Activated T-cell treated with anti-CD3 and anti-CD28 coated beads, Interleukin-2, amount 50 U/mL, for 24 hours (primary cell): ENCODE results near the gene IFNG.
"Not testable (repeated sequence)": the region's sequence is repeated elsewhere in the genome, so short reads cannot be mapped to it uniquely, and the experiment has no call there.

Experiments
- DNase-seq: peaks from one replicate; pipeline ENCODE4 v3.0.0-alpha.2; 2020
- H3K27ac Mint-ChIP-seq: 2 replicates; pipeline ENCODE4 v1.8.0; 2020; ENCODE audit warnings: mild to moderate bottlenecking, mixed read lengths
- H3K27me3 Mint-ChIP-seq: 2 replicates; pipeline ENCODE4 v1.8.0; 2020; ENCODE audit warnings: mixed read lengths
- H3K36me3 Mint-ChIP-seq: 2 replicates; pipeline ENCODE4 v1.8.0; 2020; ENCODE audit warnings: low read depth, mixed read lengths
- H3K4me1 Mint-ChIP-seq: 2 replicates; pipeline ENCODE4 v1.8.0; 2020; ENCODE audit warnings: low read depth, mixed read lengths
- H3K4me3 Mint-ChIP-seq: 2 replicates; pipeline ENCODE4 v1.8.0; 2020; ENCODE audit warnings: mild to moderate bottlenecking, moderate library complexity, mixed read lengths
- H3K9me3 Mint-ChIP-seq: 2 replicates; pipeline ENCODE4 v1.8.0; 2020; ENCODE audit warnings: mixed read lengths

IFNG gene

GRCh38 chr12:68177562-68177961, 18.0 kb upstream of the IFNG start:
- Mint-ChIP-seq H3K27me3 (no peaks in the 10 kb centered on the region), H3K9me3 (no peaks in the 10 kb centered on the region), H3K27ac (peak overlapping the region; percentile 34), H3K36me3 (no peaks in the 10 kb centered on the region), H3K4me1 (peaks cover 78% of the 10 kb centered on the region), H3K4me3 (no peak overlapping the region)
- no peak for DNase-seq

GRCh38 chr12:68176257-68176656, 16.7 kb upstream of the IFNG start:
- H3K4me1 Mint-ChIP-seq, result peaks cover 82% of the 10 kb centered on the region
- H3K27me3 Mint-ChIP-seq, result no peaks in the 10 kb centered on the region
- H3K27ac Mint-ChIP-seq, result peak overlapping the region; percentile 88
- H3K9me3 Mint-ChIP-seq, result no peaks in the 10 kb centered on the region
- H3K4me3 Mint-ChIP-seq, result no peak overlapping the region
- DNase-seq, result no peak
- H3K36me3 Mint-ChIP-seq, result no peaks in the 10 kb centered on the region

DNA sequence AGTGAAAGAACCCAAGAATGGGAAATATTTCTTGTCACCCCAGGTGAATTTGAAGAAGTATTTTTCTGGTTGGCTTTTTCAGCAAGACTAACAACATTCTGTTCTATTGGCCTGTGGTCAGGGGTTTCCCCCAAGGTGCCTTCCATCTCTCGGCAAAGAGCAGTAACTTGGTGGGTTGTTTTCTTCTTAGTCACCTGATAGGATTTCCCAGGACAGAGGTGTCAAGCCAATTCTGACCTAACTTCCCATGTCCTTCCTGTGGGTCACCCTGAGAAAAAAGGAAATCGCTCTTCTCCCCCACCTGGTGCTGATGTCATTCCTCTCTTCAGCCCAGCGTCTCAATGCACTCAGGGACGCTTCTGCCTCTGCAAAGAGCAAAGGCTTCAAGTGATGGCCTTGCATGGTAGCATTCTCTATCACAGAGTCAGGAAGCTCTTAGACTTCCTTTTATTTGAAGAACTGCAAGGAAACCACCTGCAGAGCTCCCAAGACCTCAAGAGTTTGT, 16.1 kb upstream of the IFNG start:
- Mint-ChIP-seq H3K4me3 (peak overlapping the region; percentile 58), H3K27me3 (no peaks in the 10 kb centered on the region), H3K4me1 (peaks cover 77% of the 10 kb centered on the region), H3K36me3 (no peaks in the 10 kb centered on the region), H3K9me3 (no peaks in the 10 kb centered on the region), H3K27ac (peak overlapping the region; percentile 88)
- peak; percentile 65 for DNase-seq

- not testable (repeated sequence) for DNase-seq, H3K4me3 Mint-ChIP-seq, H3K36me3 Mint-ChIP-seq, H3K27me3 Mint-ChIP-seq, H3K9me3 Mint-ChIP-seq
- Mint-ChIP-seq H3K4me1 (peaks cover 72% of the 10 kb centered on the region), H3K27ac (peak overlapping the region; percentile 79)
Observed at GRCh38 chr12:68174761-68175160, 15.2 kb upstream of the IFNG start.

DNA sequence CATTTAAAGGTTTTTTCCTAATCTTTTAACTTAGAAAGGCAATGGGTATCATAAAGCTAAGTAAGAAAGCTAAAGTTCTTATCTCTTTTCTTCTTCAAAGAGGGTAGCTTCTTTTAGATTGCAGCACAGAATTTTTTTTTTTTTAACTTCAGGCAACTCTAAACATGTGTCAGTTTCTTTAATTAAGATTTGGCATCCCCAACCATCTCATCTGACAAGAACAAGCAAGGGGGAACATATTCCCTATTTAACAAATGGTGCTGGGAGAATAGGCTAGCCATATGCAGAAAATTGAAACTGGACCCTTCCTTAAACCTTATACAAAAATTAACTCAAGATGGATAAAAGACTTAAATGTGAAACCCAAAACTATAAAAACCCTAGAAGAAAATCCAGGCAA, 14.3 kb upstream of the IFNG start:
- DNase-seq, result no peak
- Mint-ChIP-seq H3K27ac (no peak overlapping the region), H3K4me3 (no peak overlapping the region), H3K4me1 (peaks cover 73% of the 10 kb centered on the region), H3K27me3 (no peaks in the 10 kb centered on the region), H3K36me3 (no peaks in the 10 kb centered on the region), H3K9me3 (no peaks in the 10 kb centered on the region)

GRCh38 chr12:68170726-68171125, 11.2 kb upstream of the IFNG start:
- no peaks in the 10 kb centered on the region for H3K36me3 Mint-ChIP-seq
- H3K4me3 Mint-ChIP-seq, result no peak overlapping the region
- no peak for DNase-seq
- H3K27ac Mint-ChIP-seq, result no peak overlapping the region
- H3K27me3 Mint-ChIP-seq, result no peaks in the 10 kb centered on the region
- peaks cover 50% of the 10 kb centered on the region for H3K4me1 Mint-ChIP-seq
- no peaks in the 10 kb centered on the region for H3K9me3 Mint-ChIP-seq

DNA sequence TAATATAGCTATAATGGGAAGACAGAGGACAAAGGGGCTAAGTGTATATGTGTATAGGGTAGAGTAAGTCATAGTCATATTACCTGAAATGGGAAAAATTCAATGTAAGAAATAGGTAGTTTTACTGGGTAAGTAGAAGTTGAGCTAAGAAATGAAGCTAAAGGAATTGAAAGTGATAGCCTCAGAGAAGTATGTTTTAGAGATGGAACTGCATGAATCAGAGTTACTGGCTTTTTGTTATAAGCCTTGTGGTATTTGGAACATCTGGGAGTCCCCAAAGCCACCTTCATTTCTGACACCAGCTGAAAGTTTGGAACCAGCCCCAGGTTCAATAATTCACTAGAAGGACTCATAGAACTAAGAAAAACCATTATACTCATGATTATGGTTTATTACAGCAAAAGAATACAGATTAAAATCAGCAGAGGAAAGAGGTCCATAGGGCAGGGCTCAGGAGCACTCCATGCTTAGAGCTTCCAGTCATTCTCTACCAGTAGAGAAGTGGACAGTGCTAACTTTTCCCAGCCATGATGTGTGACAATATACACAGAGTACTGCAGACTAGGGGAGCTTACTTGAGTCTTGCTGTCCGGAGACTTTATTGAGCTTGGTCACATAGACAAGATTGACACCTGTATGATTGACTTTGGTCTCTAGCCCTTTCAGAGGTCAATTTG, 9.8 kb upstream of the IFNG start:
- Mint-ChIP-seq H3K9me3 (no peaks in the 10 kb centered on the region), H3K4me1 (peaks cover 43% of the 10 kb centered on the region), H3K27ac (no peak overlapping the region), H3K27me3 (no peaks in the 10 kb centered on the region), H3K36me3 (no peaks in the 10 kb centered on the region), H3K4me3 (no peak overlapping the region)
- no peak for DNase-seq

GRCh38 chr12:68166317-68166831, 6.8 kb upstream of the IFNG start:
- Mint-ChIP-seq H3K9me3 (no peaks in the 10 kb centered on the region), H3K27me3 (no peaks in the 10 kb centered on the region), H3K27ac (no peak overlapping the region), H3K36me3 (no peaks in the 10 kb centered on the region), H3K4me3 (no peak overlapping the region), H3K4me1 (peaks cover 52% of the 10 kb centered on the region)
- DNase-seq, result no peak

DNA sequence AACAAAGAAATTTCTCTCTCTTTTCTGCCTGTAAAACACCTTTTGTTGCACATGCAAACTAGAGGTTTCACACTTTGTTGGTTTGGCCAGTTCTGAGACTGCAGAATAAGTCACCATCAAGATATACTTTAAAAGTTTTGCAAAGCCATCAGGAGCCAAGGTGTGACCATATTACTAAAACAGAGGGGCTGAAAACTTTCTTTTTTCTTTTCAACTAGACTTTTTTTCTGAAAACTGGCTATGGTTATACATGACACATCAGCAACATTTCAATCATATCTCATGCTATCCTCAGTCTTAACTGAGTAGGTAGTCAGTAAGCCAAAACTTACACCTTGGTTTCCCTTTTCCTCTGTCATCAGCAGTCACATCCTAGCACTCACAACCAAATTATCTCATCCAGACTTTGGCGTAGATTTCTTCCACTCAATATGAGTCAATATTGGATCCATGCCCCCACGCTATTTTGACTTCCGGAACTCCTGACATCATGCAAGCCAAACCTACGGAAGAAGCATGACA, 4.1 kb upstream of the IFNG start:
- Mint-ChIP-seq H3K36me3 (peaks cover 5% of the 10 kb centered on the region), H3K27ac (peak overlapping the region; percentile 79), H3K4me3 (peak overlapping the region; percentile 23), H3K9me3 (no peaks in the 10 kb centered on the region), H3K4me1 (peaks cover 51% of the 10 kb centered on the region), H3K27me3 (no peaks in the 10 kb centered on the region)
- no peak for DNase-seq

GRCh38 chr12:68162374-68162773, 2.8 kb upstream of the IFNG start:
- Mint-ChIP-seq H3K36me3 (peaks cover 16% of the 10 kb centered on the region), H3K4me3 (no peak overlapping the region), H3K4me1 (peaks cover 62% of the 10 kb centered on the region), H3K27me3 (no peaks in the 10 kb centered on the region), H3K27ac (no peak overlapping the region), H3K9me3 (no peaks in the 10 kb centered on the region)
- no peak for DNase-seq

GRCh38 chr12:68158432-68158831, 1.1 kb downstream of the IFNG start:
- DNase-seq, result no peak
- Mint-ChIP-seq H3K4me1 (peaks cover 67% of the 10 kb centered on the region), H3K27me3 (no peaks in the 10 kb centered on the region), H3K9me3 (no peaks in the 10 kb centered on the region), H3K4me3 (peak overlapping the region; percentile 81), H3K27ac (peak overlapping the region; percentile 81), H3K36me3 (peaks cover 49% of the 10 kb centered on the region)

GRCh38 chr12:68157380-68157779, 2.2 kb downstream of the IFNG start:
- Mint-ChIP-seq H3K4me1 (peaks cover 65% of the 10 kb centered on the region), H3K4me3 (peak overlapping the region; percentile 81), H3K36me3 (peaks cover 49% of the 10 kb centered on the region), H3K27me3 (no peaks in the 10 kb centered on the region), H3K27ac (peak overlapping the region; percentile 81), H3K9me3 (no peaks in the 10 kb centered on the region)
- no peak for DNase-seq

- H3K9me3 Mint-ChIP-seq, result no peaks in the 10 kb centered on the region
- H3K27me3 Mint-ChIP-seq, result no peaks in the 10 kb centered on the region
- peaks cover 60% of the 10 kb centered on the region for H3K4me1 Mint-ChIP-seq
- H3K36me3 Mint-ChIP-seq, result peaks cover 51% of the 10 kb centered on the region
- peak overlapping the region; percentile 81 for H3K4me3 Mint-ChIP-seq
- H3K27ac Mint-ChIP-seq, result peak overlapping the region; percentile 81
- no peak for DNase-seq
Observed at GRCh38 chr12:68156636-68157035, 2.9 kb downstream of the IFNG start.

- Mint-ChIP-seq H3K36me3 (peaks cover 51% of the 10 kb centered on the region), H3K27me3 (no peaks in the 10 kb centered on the region), H3K9me3 (no peaks in the 10 kb centered on the region), H3K27ac (no peak overlapping the region), H3K4me3 (no peak overlapping the region), H3K4me1 (peaks cover 56% of the 10 kb centered on the region)
- no peak for DNase-seq
Observed at GRCh38 chr12:68154779-68155178, 4.8 kb downstream of the IFNG start.

- Mint-ChIP-seq H3K9me3 (no peaks in the 10 kb centered on the region), H3K4me1 (peaks cover 14% of the 10 kb centered on the region), H3K27me3 (no peaks in the 10 kb centered on the region), H3K36me3 (peaks cover 2% of the 10 kb centered on the region), H3K4me3 (no peak overlapping the region), H3K27ac (no peak overlapping the region)
- DNase-seq, result no peak
Observed at GRCh38 chr12:68148261-68148951, 11.1 kb downstream of the IFNG start.
